HEK293 (cell line): ENCODE data around the gene KEL.

Experiments used
- CTCF ChIA-PET: fragments of 350-600 bp; formaldehyde crosslinking; extraction: SDS; loops from one replicate; lab custom pipeline; 2021; ENCODE audit warnings: antibody characterized with exemption; lab: Yijun Ruan, JAX
- POLR2A ChIA-PET: fragments of 300-600 bp; formaldehyde crosslinking; extraction: SDS; loops from one replicate; lab custom pipeline; 2020; ENCODE audit warnings: antibody characterized with exemption, inconsistent platforms; lab: Yijun Ruan, JAX
- H3K27ac ChIP-seq: fragments of 200-500 bp; sonication (Bioruptor generic); 2 replicates; pipeline ENCODE4 v1.5.1; 2014; ENCODE audit warnings: low read depth, low read length, control low read depth, inconsistent platforms; ENCODE audit errors: extremely low read depth
- H3K36me3 ChIP-seq, 2 experiments: fragments of 200-500 bp in 1 of 2; sonication (Bioruptor generic) in 1 of 2; 1 replicate in 1 of 2; 2 replicates in 1 of 2; pipeline ENCODE4 v1.5.1; 2014 to 2017; ENCODE audit warnings: inconsistent platforms in 2 of 2, low read length in 2 of 2; ENCODE audit not compliant: control insufficient read depth in 2 of 2, insufficient read depth in 1 of 2
- H3K4me1 ChIP-seq: fragments of 200-500 bp; sonication (Bioruptor generic); 2 replicates; pipeline ENCODE4 v1.5.1; 2014; ENCODE audit warnings: mild to moderate bottlenecking, low read length, inconsistent platforms; ENCODE audit not compliant: control insufficient read depth, insufficient read depth
- H3K4me3 ChIP-seq: 2 replicates; pipeline ENCODE4 v1.5.1; 2011; ENCODE audit warnings: low read depth, mild to moderate bottlenecking, control low read depth, low read length, moderate library complexity
- H3K9me3 ChIP-seq: fragments of 200-500 bp; sonication (Bioruptor generic); 2 replicates; pipeline ENCODE4 v1.5.1; 2014; ENCODE audit warnings: low read depth, low read length, inconsistent platforms; ENCODE audit not compliant: control insufficient read depth, insufficient read depth
- EGR2 ChIP-seq: fragments of 450-650 bp; formaldehyde crosslinking; IDR thresholded peaks from 2 replicates; pipeline ENCODE4 v1.5.1; 2016; ENCODE audit warnings: low read depth, missing biosample characterization, missing genetic modification characterization
- TRIM28 ChIP-seq: IDR thresholded peaks from 2 replicates; pipeline ENCODE4 v1.6.1; 2011; ENCODE audit warnings: low read length, control low read depth, borderline replicate concordance
- WT1 ChIP-seq: fragments of 450-650 bp; formaldehyde crosslinking; IDR thresholded peaks from 2 replicates; pipeline ENCODE4 v1.5.1; 2016; ENCODE audit warnings: missing biosample characterization, missing genetic modification characterization
- ZNF121 ChIP-seq: fragments of 450-650 bp; formaldehyde crosslinking; IDR thresholded peaks from 2 replicates; pipeline ENCODE4 v1.5.1; 2016; ENCODE audit warnings: missing biosample characterization, missing genetic modification characterization
- ZNF132 ChIP-seq: fragments of 450-650 bp; formaldehyde crosslinking; IDR thresholded peaks from 2 replicates; pipeline ENCODE4 v1.5.1; 2017; ENCODE audit warnings: missing biosample characterization, missing genetic modification characterization, borderline replicate concordance
- ZNF335 ChIP-seq: fragments of 450-650 bp; formaldehyde crosslinking; conservative IDR thresholded peaks from 2 replicates; pipeline ENCODE4 v1.5.1; 2016; ENCODE audit warnings: missing biosample characterization, missing genetic modification characterization
- ZNF354C ChIP-seq: fragments of 450-650 bp; formaldehyde crosslinking; IDR thresholded peaks from 2 replicates; pipeline ENCODE4 v1.5.1; 2016; ENCODE audit warnings: missing biosample characterization, missing genetic modification characterization, low read depth, borderline replicate concordance
- ZNF37A ChIP-seq: fragments of 450-650 bp; IDR thresholded peaks from 2 replicates; pipeline ENCODE4 v1.5.1; 2018; ENCODE audit warnings: missing biosample characterization, missing genetic modification characterization
- ZNF416 ChIP-seq: fragments of 450-650 bp; formaldehyde crosslinking; IDR thresholded peaks from 2 replicates; pipeline ENCODE4 v1.5.1; 2016; ENCODE audit warnings: missing biosample characterization, missing genetic modification characterization
- ZNF530 ChIP-seq: fragments of 450-650 bp; formaldehyde crosslinking; IDR thresholded peaks from 2 replicates; pipeline ENCODE4 v1.5.1; 2016; ENCODE audit warnings: low read depth, missing biosample characterization, missing genetic modification characterization
- ZNF555 ChIP-seq: fragments of 450-650 bp; formaldehyde crosslinking; conservative IDR thresholded peaks from 2 replicates; pipeline ENCODE4 v1.5.1; 2017; ENCODE audit warnings: missing biosample characterization, mild to moderate bottlenecking, missing genetic modification characterization, inconsistent platforms
- ZNF561 ChIP-seq: fragments of 450-650 bp; IDR thresholded peaks from 2 replicates; pipeline ENCODE4 v1.5.1; 2018; ENCODE audit warnings: missing biosample characterization, missing genetic modification characterization, borderline replicate concordance
- ZNF571 ChIP-seq: fragments of 450-650 bp; formaldehyde crosslinking; IDR thresholded peaks from 2 replicates; pipeline ENCODE4 v1.5.0; 2017; ENCODE audit warnings: missing biosample characterization, missing genetic modification characterization
- ZNF776 ChIP-seq: fragments of 450-650 bp; formaldehyde crosslinking; IDR thresholded peaks from 2 replicates; pipeline ENCODE4 v1.5.0; 2017; ENCODE audit warnings: missing biosample characterization, missing genetic modification characterization, borderline replicate concordance
- ZNF777 ChIP-seq: fragments of 450-650 bp; formaldehyde crosslinking; IDR thresholded peaks from 2 replicates; pipeline ENCODE4 v1.5.1; 2017; ENCODE audit warnings: missing biosample characterization, missing genetic modification characterization, borderline replicate concordance
- TF ChIP-seq, protein P1 (sequence below): fragments of 450-650 bp; formaldehyde crosslinking; IDR thresholded peaks from 2 replicates; pipeline ENCODE4 v1.5.1; 2016; ENCODE audit warnings: missing biosample characterization, missing genetic modification characterization
- TF ChIP-seq, protein P2 (sequence below): fragments of 450-650 bp; formaldehyde crosslinking; IDR thresholded peaks from 2 replicates; pipeline ENCODE4 v1.5.1; 2016; ENCODE audit warnings: missing biosample characterization, missing genetic modification characterization
- TF ChIP-seq, protein P3 (sequence below): fragments of 450-650 bp; formaldehyde crosslinking; IDR thresholded peaks from 2 replicates; pipeline ENCODE4 v1.5.1; 2016; ENCODE audit warnings: missing biosample characterization, missing genetic modification characterization
- TF ChIP-seq, protein P4 (sequence below): fragments of 450-650 bp; formaldehyde crosslinking; IDR thresholded peaks from 2 replicates; pipeline ENCODE4 v1.5.1; 2016; ENCODE audit warnings: missing biosample characterization, missing genetic modification characterization
- TF ChIP-seq, protein P5 (sequence below): fragments of 450-650 bp; formaldehyde crosslinking; IDR thresholded peaks from 2 replicates; pipeline ENCODE4 v1.5.1; 2016; ENCODE audit warnings: missing biosample characterization, missing genetic modification characterization
- TF ChIP-seq, protein P6 (sequence below): sonication (generic); formaldehyde crosslinking; IDR thresholded peaks from 2 replicates; pipeline ENCODE4 v1.8.1; 2022; ENCODE audit warnings: mild to moderate bottlenecking, moderate library complexity, missing genetic modification reagents
- TF ChIP-seq, protein P7 (sequence below): fragments of 450-650 bp; formaldehyde crosslinking; IDR thresholded peaks from 2 replicates; pipeline ENCODE4 v1.5.1; 2016; ENCODE audit warnings: missing biosample characterization, missing genetic modification characterization

Gene KEL

DNA sequence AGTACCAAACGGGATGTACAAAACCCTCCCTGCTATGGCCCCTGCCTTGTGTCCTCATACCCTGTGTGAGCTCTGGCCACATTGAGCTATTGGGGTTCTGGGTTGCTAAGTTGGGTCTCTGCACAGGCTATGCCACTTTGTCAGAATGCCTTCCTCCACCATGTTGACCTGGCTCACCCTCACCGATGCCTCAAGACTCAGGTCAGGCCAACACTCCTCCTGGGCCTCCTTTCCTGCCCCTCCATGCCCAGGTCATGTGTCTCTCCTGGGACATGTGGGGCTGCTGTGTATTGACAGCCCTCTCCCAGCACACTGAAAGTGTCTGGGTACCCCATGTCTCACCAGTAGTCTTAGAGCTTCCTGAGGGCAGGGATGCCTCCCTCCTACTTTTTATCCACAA is 43.3 kb downstream of the KEL start:
- TF ChIP-seq, protein P1, sequence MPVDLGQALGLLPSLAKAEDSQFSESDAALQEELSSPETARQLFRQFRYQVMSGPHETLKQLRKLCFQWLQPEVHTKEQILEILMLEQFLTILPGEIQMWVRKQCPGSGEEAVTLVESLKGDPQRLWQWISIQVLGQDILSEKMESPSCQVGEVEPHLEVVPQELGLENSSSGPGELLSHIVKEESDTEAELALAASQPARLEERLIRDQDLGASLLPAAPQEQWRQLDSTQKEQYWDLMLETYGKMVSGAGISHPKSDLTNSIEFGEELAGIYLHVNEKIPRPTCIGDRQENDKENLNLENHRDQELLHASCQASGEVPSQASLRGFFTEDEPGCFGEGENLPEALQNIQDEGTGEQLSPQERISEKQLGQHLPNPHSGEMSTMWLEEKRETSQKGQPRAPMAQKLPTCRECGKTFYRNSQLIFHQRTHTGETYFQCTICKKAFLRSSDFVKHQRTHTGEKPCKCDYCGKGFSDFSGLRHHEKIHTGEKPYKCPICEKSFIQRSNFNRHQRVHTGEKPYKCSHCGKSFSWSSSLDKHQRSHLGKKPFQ (tag by site-specific recombination), result no peak
- TF ChIP-seq, protein P2, sequence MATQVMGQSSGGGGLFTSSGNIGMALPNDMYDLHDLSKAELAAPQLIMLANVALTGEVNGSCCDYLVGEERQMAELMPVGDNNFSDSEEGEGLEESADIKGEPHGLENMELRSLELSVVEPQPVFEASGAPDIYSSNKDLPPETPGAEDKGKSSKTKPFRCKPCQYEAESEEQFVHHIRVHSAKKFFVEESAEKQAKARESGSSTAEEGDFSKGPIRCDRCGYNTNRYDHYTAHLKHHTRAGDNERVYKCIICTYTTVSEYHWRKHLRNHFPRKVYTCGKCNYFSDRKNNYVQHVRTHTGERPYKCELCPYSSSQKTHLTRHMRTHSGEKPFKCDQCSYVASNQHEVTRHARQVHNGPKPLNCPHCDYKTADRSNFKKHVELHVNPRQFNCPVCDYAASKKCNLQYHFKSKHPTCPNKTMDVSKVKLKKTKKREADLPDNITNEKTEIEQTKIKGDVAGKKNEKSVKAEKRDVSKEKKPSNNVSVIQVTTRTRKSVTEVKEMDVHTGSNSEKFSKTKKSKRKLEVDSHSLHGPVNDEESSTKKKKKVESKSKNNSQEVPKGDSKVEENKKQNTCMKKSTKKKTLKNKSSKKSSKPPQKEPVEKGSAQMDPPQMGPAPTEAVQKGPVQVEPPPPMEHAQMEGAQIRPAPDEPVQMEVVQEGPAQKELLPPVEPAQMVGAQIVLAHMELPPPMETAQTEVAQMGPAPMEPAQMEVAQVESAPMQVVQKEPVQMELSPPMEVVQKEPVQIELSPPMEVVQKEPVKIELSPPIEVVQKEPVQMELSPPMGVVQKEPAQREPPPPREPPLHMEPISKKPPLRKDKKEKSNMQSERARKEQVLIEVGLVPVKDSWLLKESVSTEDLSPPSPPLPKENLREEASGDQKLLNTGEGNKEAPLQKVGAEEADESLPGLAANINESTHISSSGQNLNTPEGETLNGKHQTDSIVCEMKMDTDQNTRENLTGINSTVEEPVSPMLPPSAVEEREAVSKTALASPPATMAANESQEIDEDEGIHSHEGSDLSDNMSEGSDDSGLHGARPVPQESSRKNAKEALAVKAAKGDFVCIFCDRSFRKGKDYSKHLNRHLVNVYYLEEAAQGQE (tag by site-specific recombination), result no peak
- TF ChIP-seq, protein P3, sequence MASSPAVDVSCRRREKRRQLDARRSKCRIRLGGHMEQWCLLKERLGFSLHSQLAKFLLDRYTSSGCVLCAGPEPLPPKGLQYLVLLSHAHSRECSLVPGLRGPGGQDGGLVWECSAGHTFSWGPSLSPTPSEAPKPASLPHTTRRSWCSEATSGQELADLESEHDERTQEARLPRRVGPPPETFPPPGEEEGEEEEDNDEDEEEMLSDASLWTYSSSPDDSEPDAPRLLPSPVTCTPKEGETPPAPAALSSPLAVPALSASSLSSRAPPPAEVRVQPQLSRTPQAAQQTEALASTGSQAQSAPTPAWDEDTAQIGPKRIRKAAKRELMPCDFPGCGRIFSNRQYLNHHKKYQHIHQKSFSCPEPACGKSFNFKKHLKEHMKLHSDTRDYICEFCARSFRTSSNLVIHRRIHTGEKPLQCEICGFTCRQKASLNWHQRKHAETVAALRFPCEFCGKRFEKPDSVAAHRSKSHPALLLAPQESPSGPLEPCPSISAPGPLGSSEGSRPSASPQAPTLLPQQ (tag by site-specific recombination), result no peak
- no peak for TF ChIP-seq ZNF416 (tag by site-specific recombination)
- TF ChIP-seq TRIM28, result no peak
- TF ChIP-seq ZNF777 (tag by site-specific recombination), result no peak
- TF ChIP-seq ZNF37A (tag by site-specific recombination), result no peak
- TF ChIP-seq ZNF335 (tag by site-specific recombination), result no peak
- TF ChIP-seq ZNF776 (tag by site-specific recombination), result no peak
- no peak for TF ChIP-seq ZNF121
- TF ChIP-seq ZNF132 (tag by site-specific recombination), result no peak
- TF ChIP-seq ZNF530 (tag by site-specific recombination), result no peak
- TF ChIP-seq ZNF571 (tag by site-specific recombination), result no peak
- TF ChIP-seq, protein P4, sequence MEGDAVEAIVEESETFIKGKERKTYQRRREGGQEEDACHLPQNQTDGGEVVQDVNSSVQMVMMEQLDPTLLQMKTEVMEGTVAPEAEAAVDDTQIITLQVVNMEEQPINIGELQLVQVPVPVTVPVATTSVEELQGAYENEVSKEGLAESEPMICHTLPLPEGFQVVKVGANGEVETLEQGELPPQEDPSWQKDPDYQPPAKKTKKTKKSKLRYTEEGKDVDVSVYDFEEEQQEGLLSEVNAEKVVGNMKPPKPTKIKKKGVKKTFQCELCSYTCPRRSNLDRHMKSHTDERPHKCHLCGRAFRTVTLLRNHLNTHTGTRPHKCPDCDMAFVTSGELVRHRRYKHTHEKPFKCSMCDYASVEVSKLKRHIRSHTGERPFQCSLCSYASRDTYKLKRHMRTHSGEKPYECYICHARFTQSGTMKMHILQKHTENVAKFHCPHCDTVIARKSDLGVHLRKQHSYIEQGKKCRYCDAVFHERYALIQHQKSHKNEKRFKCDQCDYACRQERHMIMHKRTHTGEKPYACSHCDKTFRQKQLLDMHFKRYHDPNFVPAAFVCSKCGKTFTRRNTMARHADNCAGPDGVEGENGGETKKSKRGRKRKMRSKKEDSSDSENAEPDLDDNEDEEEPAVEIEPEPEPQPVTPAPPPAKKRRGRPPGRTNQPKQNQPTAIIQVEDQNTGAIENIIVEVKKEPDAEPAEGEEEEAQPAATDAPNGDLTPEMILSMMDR (tag by site-specific recombination), result no peak
- TF ChIP-seq ZNF354C (tag by site-specific recombination), result no peak
- TF ChIP-seq WT1 (tag by site-specific recombination), result no peak
- Histone ChIP-seq H3K4me3 (no peak overlapping the region), H3K36me3 (no peaks in the 10 kb centered on the region), H3K27ac (no peak overlapping the region), H3K4me1 (no peaks in the 10 kb centered on the region), H3K9me3 (no peaks in the 10 kb centered on the region)
- CTCF ChIA-PET, result interaction anchor here (1.0 to 2.0 kb wide), 4 partner anchors 9 to 85 kb away, joined by 3 to 6 read pairs (median 4); no protein-coding TSS in a partner anchor
- POLR2A ChIA-PET, result no interaction called here

DNA sequence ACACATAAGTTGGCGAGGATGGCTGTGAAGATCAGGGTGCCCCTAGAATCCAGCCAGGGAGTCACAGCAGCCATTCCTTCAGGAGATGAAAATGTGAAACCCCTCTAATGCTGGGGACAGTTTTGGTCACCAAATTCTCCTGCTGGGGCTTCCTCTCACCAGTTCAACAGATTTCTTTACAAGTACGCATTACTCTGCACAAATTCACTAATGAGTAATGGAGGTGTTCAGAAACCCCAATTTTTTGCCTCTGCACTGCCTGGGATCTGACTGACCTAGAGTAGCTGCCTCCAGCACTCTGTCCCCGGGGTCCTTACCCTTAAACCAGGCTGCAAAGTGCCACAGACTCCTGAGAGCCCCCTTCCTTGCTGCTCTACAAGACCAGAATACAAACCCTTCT is 44.7 kb downstream of the KEL start:
- H3K36me3 ChIP-seq, result no peaks in the 10 kb centered on the region
- no peak overlapping the region for H3K27ac ChIP-seq
- CTCF ChIA-PET, result no interaction called here
- no peak overlapping the region for H3K4me3 ChIP-seq
- TF ChIP-seq ZNF555 (tag by site-specific recombination) (no peak), ZNF561 (no peak), EGR2 (tag by site-specific recombination) (no peak), ZNF37A (tag by site-specific recombination) (no peak)
- TF ChIP-seq, protein P5, sequence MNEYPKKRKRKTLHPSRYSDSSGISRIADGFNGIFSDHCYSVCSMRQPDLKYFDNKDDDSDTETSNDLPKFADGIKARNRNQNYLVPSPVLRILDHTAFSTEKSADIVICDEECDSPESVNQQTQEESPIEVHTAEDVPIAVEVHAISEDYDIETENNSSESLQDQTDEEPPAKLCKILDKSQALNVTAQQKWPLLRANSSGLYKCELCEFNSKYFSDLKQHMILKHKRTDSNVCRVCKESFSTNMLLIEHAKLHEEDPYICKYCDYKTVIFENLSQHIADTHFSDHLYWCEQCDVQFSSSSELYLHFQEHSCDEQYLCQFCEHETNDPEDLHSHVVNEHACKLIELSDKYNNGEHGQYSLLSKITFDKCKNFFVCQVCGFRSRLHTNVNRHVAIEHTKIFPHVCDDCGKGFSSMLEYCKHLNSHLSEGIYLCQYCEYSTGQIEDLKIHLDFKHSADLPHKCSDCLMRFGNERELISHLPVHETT, result no peak
- TF ChIP-seq, protein P6, sequence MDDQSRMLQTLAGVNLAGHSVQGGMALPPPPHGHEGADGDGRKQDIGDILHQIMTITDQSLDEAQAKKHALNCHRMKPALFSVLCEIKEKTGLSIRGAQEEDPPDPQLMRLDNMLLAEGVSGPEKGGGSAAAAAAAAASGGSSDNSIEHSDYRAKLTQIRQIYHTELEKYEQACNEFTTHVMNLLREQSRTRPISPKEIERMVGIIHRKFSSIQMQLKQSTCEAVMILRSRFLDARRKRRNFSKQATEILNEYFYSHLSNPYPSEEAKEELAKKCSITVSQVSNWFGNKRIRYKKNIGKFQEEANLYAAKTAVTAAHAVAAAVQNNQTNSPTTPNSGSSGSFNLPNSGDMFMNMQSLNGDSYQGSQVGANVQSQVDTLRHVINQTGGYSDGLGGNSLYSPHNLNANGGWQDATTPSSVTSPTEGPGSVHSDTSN (CRISPR knock-in tag), result no peak
- TF ChIP-seq, protein P7, sequence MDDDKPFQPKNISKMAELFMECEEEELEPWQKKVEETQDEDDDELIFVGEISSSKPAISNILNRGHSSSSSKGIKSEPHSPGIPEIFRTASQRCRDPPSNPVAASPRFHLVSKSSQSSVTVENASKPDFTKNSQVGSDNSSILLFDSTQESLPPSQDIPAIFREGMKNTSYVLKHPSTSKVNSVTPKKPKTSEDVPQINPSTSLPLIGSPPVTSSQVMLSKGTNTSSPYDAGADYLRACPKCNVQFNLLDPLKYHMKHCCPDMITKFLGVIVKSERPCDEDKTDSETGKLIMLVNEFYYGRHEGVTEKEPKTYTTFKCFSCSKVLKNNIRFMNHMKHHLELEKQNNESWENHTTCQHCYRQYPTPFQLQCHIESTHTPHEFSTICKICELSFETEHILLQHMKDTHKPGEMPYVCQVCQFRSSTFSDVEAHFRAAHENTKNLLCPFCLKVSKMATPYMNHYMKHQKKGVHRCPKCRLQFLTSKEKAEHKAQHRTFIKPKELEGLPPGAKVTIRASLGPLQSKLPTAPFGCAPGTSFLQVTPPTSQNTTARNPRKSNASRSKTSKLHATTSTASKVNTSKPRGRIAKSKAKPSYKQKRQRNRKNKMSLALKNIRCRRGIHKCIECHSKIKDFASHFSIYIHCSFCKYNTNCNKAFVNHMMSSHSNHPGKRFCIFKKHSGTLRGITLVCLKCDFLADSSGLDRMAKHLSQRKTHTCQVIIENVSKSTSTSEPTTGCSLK (tag by site-specific recombination), result no peak
- TF ChIP-seq, all 188 proteins: peak for 0
- Histone ChIP-seq H3K4me1 (no peaks in the 10 kb centered on the region), H3K9me3 (no peaks in the 10 kb centered on the region)
- POLR2A ChIA-PET, result no interaction called here
